Loucy (cell line): Measurements from ENCODE around the gene MOG.

Experiments
- EZH2phosphoT487 ChIP-seq: fragments of 200-600 bp; IDR thresholded peaks from 2 replicates; pipeline ENCODE4 v1.6.1; 2018; ENCODE audit warnings: antibody characterized with exemption, mild to moderate bottlenecking, moderate library complexity, borderline replicate concordance
- TF ChIP-seq, protein P1 (sequence below): fragments of 200-600 bp; sonication (generic); conservative IDR thresholded peaks from 2 replicates; pipeline ENCODE4 v1.5.1; 2014; ENCODE audit warnings: mild to moderate bottlenecking, antibody characterized with exemption, low read length

DNA sequence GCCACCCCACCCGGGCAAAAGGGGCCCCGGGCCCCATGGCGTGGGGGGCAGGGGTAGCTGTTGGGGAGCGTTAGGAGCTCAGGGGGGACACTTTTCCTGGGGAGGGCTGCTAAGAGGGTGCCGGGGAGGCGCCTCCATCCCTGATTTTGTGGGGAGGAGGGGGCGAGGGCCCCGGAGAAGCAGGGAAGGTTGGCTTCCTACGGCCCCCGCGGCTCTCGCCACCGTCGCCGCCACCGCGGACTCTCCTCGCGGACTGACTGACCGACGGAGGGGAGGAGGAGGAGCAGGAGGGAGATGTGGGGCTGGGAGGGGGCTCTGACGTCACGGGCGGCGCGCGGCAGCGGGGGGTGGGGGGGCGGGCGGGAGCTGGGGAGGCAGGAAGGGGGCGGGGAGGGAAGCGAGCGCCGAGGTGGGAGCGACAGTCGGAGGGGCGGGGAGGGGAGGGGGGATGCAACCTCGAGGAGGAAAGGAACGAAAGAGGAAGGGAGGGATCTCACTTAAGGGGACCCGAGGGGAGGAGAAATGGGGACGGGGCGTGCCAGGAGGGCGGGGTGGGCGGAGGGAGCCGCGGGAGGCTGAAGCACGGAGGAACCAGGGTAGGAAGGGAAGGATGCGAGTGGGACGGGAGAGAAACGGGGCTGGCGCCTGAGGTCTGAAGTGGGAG lies 29.0 kb upstream of the MOG start:
- TF ChIP-seq EZH2phosphoT487 = no peak
- TF ChIP-seq, protein P1, sequence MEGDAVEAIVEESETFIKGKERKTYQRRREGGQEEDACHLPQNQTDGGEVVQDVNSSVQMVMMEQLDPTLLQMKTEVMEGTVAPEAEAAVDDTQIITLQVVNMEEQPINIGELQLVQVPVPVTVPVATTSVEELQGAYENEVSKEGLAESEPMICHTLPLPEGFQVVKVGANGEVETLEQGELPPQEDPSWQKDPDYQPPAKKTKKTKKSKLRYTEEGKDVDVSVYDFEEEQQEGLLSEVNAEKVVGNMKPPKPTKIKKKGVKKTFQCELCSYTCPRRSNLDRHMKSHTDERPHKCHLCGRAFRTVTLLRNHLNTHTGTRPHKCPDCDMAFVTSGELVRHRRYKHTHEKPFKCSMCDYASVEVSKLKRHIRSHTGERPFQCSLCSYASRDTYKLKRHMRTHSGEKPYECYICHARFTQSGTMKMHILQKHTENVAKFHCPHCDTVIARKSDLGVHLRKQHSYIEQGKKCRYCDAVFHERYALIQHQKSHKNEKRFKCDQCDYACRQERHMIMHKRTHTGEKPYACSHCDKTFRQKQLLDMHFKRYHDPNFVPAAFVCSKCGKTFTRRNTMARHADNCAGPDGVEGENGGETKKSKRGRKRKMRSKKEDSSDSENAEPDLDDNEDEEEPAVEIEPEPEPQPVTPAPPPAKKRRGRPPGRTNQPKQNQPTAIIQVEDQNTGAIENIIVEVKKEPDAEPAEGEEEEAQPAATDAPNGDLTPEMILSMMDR = no peak
